SK-N-SH treated with all-trans-retinoic acid at 6 μM for 48 hours (cell line): ENCODE results near the gene CCNI2.

Source experiments
- ATAC-seq: fragments of 200-7000 bp; cut with Tn5 transposase; 3 replicates; pipeline ENCODE4 v1.9.1; 2020; ENCODE audit warnings: mild to moderate bottlenecking, moderate library complexity
- ARNTL ChIP-seq: fragments of 450-650 bp; formaldehyde crosslinking; IDR thresholded peaks from 2 replicates; pipeline ENCODE4 v1.5.0; 2020; ENCODE audit warnings: low read depth, mild to moderate bottlenecking, moderate library complexity, borderline replicate concordance
- BACH2 ChIP-seq: fragments of 250-450 bp; sonication (Bioruptor Pico); IDR thresholded peaks from 2 replicates; pipeline ENCODE4 v1.9.0; 2021; ENCODE audit warnings: mild to moderate bottlenecking, borderline replicate concordance
- CREB5 ChIP-seq: fragments of 250-450 bp; sonication (Bioruptor Pico); IDR thresholded peaks from 2 replicates; pipeline ENCODE4 v1.5.1; 2020; ENCODE audit warnings: low read depth, mild to moderate bottlenecking, moderate library complexity
- CSRNP3 ChIP-seq: fragments of 250-450 bp; sonication (Bioruptor Pico); IDR thresholded peaks from 2 replicates; pipeline ENCODE4 v1.5.1; 2021; ENCODE audit warnings: mild to moderate bottlenecking, moderate library complexity
- ESRRG ChIP-seq: fragments of 250-450 bp; sonication (Bioruptor Pico); IDR thresholded peaks from 2 replicates; pipeline ENCODE4 v1.6.1; 2021; ENCODE audit warnings: mild to moderate bottlenecking
- GLIS3 ChIP-seq: fragments of 250-450 bp; sonication (Bioruptor Pico); IDR thresholded peaks from 2 replicates; pipeline ENCODE4 v1.5.0; 2020; ENCODE audit warnings: mild to moderate bottlenecking, moderate library complexity
- OSR1 ChIP-seq: fragments of 250-450 bp; sonication (Bioruptor Pico); IDR thresholded peaks from 2 replicates; pipeline ENCODE4 v1.8.0; 2022; ENCODE audit warnings: moderate library complexity, mild to moderate bottlenecking, inconsistent platforms
- PATZ1 ChIP-seq: fragments of 250-450 bp; sonication (Bioruptor Pico); IDR thresholded peaks from 2 replicates; pipeline ENCODE4 v1.8.0; 2020; ENCODE audit warnings: mild to moderate bottlenecking, moderate library complexity, borderline replicate concordance
- PPARA ChIP-seq: fragments of 250-450 bp; sonication (Bioruptor Pico); IDR thresholded peaks from 2 replicates; pipeline ENCODE4 v1.5.0; 2020; ENCODE audit warnings: mild to moderate bottlenecking, borderline replicate concordance
- RARB ChIP-seq: fragments of 250-450 bp; sonication (Bioruptor Pico); IDR thresholded peaks from 2 replicates; pipeline ENCODE4 v1.8.0; 2021; ENCODE audit warnings: mild to moderate bottlenecking, moderate library complexity
- SNAI2 ChIP-seq: fragments of 250-450 bp; sonication (Bioruptor Pico); IDR thresholded peaks from 2 replicates; pipeline ENCODE4 v1.5.0; 2020; ENCODE audit warnings: mild to moderate bottlenecking, moderate library complexity
- TCF4 ChIP-seq: fragments of 250-450 bp; sonication (Bioruptor Pico); IDR thresholded peaks from 2 replicates; pipeline ENCODE4 v1.8.0; 2021; ENCODE audit warnings: mild to moderate bottlenecking, moderate library complexity, borderline replicate concordance
- TOX ChIP-seq: fragments of 250-450 bp; sonication (Bioruptor Pico); IDR thresholded peaks from 2 replicates; pipeline ENCODE4 v1.8.0; 2021; ENCODE audit warnings: mild to moderate bottlenecking, moderate library complexity, borderline replicate concordance
- ZC3H10 ChIP-seq: fragments of 250-450 bp; sonication (Bioruptor Pico); IDR thresholded peaks from 2 replicates; pipeline ENCODE4 v1.5.1; 2021; ENCODE audit warnings: mild to moderate bottlenecking, moderate library complexity
- ZFP30 ChIP-seq: fragments of 450-650 bp; formaldehyde crosslinking; IDR thresholded peaks from 2 replicates; pipeline ENCODE4 v1.5.0; 2022; ENCODE audit warnings: mild to moderate bottlenecking, moderate library complexity
- ZNF565 ChIP-seq: fragments of 450-650 bp; formaldehyde crosslinking; conservative IDR thresholded peaks from 2 replicates; pipeline ENCODE4 v1.5.0; 2020; ENCODE audit warnings: low read depth, mild to moderate bottlenecking, moderate library complexity
- ZNF70 ChIP-seq: fragments of 450-650 bp; formaldehyde crosslinking; IDR thresholded peaks from 2 replicates; pipeline ENCODE4 v1.5.0; 2020; ENCODE audit warnings: mild to moderate bottlenecking, moderate library complexity
- ZNF8 ChIP-seq: fragments of 450-650 bp; formaldehyde crosslinking; IDR thresholded peaks from 2 replicates; pipeline ENCODE4 v1.5.0; 2020; ENCODE audit warnings: mild to moderate bottlenecking, moderate library complexity

The CCNI2 gene

GRCh38 chr5:132765311-132766019 is 18.2 kb downstream of the CCNI2 start:
- TF ChIP-seq CREB5, result no peak
- no peak for TF ChIP-seq TOX (CRISPR knock-in tag)
- TF ChIP-seq BACH2 (CRISPR knock-in tag), result no peak
- no peak for TF ChIP-seq ARNTL (CRISPR knock-in tag)
- no peak for TF ChIP-seq CSRNP3
- no peak for TF ChIP-seq PPARA
- no peak for TF ChIP-seq TCF4 (CRISPR knock-in tag)
- ATAC-seq, result no peak

- ATAC-seq, result no peak
- TF ChIP-seq SNAI2 (CRISPR knock-in tag) (no peak), BACH2 (CRISPR knock-in tag) (no peak), PATZ1 (CRISPR knock-in tag) (no peak), TOX (CRISPR knock-in tag) (no peak), ZNF8 (no peak), CSRNP3 (no peak)
Measured at GRCh38 chr5:132766020-132766805, 19.0 kb downstream of the CCNI2 start.

GRCh38 chr5:132766806-132767055 is 19.5 kb downstream of the CCNI2 start:
- no peak for ATAC-seq
- TF ChIP-seq ESRRG, result no peak
- no peak for TF ChIP-seq RARB
- no peak for TF ChIP-seq TCF4 (CRISPR knock-in tag)
- TF ChIP-seq PATZ1 (CRISPR knock-in tag), result no peak
- TF ChIP-seq ZNF70, result no peak
- no peak for TF ChIP-seq OSR1 (CRISPR knock-in tag)
- no peak for TF ChIP-seq ZNF8
- TF ChIP-seq CSRNP3, result no peak
- no peak for TF ChIP-seq GLIS3 (CRISPR knock-in tag)
- no peak for TF ChIP-seq ZC3H10 (CRISPR knock-in tag)
- no peak for TF ChIP-seq SNAI2 (CRISPR knock-in tag)
- TF ChIP-seq ZFP30 (CRISPR knock-in tag), result no peak
- TF ChIP-seq BACH2 (CRISPR knock-in tag), result no peak

- TF ChIP-seq ESRRG, result no peak
- TF ChIP-seq ARNTL (CRISPR knock-in tag), result no peak
- no peak for TF ChIP-seq ZNF565 (CRISPR knock-in tag)
- no peak for TF ChIP-seq ZFP30 (CRISPR knock-in tag)
- TF ChIP-seq GLIS3 (CRISPR knock-in tag), result no peak
- TF ChIP-seq RARB, result no peak
- no peak for TF ChIP-seq CREB5
- ATAC-seq, result no peak
Measured at GRCh38 chr5:132767150-132767549, 19.9 kb downstream of the CCNI2 start.
